ENCODE measurements around the gene RAB30.

Gene RAB30

DNA sequence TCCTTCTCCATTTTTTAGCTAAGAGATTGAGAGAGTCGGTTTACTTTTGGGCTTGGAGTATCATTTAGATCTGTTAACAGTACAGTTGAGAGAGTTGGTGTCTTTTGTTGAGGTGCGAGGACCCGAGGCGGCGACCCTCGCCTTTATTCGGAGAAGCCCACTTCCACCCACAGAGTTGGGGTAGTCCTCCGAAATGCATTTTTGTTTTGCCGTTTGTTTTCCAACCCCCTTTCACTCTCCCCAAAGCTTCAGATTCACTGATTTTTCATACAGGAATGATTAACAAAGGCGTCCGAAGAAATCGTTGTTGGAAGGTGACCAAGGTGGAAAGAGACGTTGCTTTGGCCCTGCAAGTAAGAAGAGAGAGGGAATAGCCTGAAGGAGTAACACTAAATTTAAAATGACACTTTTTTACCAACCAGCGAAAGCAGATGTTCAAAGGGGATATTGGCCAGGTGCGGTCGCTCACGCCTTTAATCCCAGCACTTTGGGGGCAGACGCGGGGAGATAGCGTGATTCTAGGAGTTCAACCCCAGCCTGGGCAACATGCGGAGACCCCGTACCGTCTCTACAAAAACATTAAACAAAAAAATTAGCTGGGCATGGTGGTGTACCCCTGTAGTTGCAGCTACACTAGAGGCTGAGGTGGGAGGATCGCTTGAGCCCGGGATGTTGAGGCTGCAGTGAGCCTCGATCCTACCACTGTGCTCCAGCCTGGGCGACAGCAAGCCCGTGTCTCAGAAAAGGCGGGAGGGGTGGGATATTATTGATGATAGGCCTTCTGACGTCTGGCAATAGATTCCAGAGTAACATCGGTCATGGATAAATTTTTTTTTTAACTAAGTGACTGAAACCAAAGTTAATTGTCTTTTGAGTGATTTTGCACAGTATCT is 899 bp upstream of the RAB30 start:
- DNase-seq = no peak
- Histone ChIP-seq H3K9me3 (ENCODE audit: control insufficient read depth, low read length) (no peaks in the 10 kb centered on the region), H3K27ac (ENCODE audit: insufficient read depth, low read length, poor library complexity, severe bottlenecking) (peak overlapping the region; percentile 96), H3K4me3 (ENCODE audit: insufficient read depth, low read depth, low read length, poor library complexity, severe bottlenecking) (peak overlapping the region; percentile 69), H3K36me3 (ENCODE audit: control insufficient read depth, insufficient read depth, low read length) (no peaks in the 10 kb centered on the region), H3K4me1 (ENCODE audit: control insufficient read depth, insufficient read depth, low read length, poor library complexity, severe bottlenecking) (peaks cover 14% of the 10 kb centered on the region), H3K27me3 (replicated peaks; ENCODE audit: control insufficient read depth, insufficient read depth, low read length, poor library complexity, severe bottlenecking) (no peaks in the 10 kb centered on the region)

DNA sequence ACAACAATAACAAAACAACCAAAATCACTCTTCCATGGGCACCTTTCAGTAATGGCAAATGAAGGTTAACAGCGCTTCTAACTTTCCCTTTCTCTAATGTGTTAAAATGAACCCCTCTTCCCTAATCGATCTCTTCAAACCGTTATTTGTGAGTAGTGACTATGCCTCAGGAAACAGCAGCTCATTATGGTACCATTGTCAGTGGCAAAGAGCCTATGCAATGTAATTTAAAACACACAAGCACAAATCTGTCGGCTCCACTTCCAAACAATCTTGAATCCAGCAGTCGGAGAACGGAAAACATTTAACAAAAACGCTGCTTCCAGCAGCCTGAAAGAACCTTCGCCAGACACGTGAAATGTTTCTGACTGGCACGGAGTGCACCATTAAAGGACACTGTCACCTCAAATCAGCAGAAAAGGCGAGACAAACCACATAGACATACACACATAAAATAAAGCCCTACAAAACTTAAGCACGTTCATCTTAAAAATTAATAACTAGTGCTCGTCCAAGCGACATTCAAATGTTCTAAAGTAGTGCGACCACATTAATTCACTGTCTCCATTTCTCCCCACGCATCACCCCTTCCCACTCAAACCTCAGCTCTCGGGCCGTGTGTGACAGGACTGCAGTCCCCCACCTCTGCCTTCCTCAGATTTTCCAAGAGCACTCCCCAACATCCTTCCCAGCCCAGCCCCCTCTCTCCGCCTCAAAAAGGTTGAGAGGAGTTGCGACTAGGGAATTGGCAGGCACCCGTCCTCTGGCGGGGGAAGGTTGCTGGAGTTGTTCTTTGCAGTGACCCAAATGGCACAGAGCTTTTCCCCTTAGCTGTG is 748 bp downstream of the RAB30 start:
- H3K27ac ChIP-seq (ENCODE audit: insufficient read depth, low read length, poor library complexity, severe bottlenecking) = peak overlapping the region; percentile 96
- peak overlapping the region; percentile 69 for H3K4me3 ChIP-seq (ENCODE audit: insufficient read depth, low read depth, low read length, poor library complexity, severe bottlenecking)
- no peak for DNase-seq
- H3K27me3 ChIP-seq (replicated peaks; ENCODE audit: control insufficient read depth, insufficient read depth, low read length, poor library complexity, severe bottlenecking) = no peaks in the 10 kb centered on the region
- H3K9me3 ChIP-seq (ENCODE audit: control insufficient read depth, low read length) = no peaks in the 10 kb centered on the region
- peaks cover 14% of the 10 kb centered on the region for H3K4me1 ChIP-seq (ENCODE audit: control insufficient read depth, insufficient read depth, low read length, poor library complexity, severe bottlenecking)
- H3K36me3 ChIP-seq (ENCODE audit: control insufficient read depth, insufficient read depth, low read length) = no peaks in the 10 kb centered on the region

DNA sequence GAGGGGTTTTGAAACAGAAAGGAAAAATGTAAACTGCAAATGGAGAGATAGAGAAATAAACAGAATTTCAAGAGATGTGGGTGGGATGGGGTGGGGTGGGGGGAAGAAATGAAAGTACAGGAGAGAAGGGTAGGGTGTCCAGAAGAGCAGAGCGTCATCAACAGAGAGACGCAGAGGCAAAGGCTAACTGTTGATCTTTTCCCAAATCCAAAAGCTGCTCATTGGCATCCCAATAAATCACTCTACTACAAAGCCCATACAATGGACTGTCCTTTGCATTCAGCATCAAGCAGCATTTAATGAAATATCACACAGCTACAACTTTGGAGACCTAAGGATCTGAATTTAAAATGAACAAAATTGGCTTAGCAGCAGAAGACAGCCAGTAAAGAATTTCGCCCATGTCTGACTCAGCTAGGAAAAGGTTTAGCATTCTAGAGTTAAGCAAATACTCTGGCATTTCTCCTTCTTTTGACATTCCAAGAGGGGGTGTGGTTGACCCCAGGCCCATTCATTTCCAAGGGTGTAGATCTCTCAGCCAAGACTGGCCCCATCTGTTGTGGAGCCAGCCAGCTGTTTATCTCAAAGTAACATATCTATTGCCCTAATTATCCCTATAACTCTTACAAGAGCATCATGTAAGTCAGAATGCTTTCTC is 1.5 kb downstream of the RAB30 start:
- Histone ChIP-seq H3K27me3 (replicated peaks; ENCODE audit: control insufficient read depth, insufficient read depth, low read length, poor library complexity, severe bottlenecking) (no peaks in the 10 kb centered on the region), H3K36me3 (ENCODE audit: control insufficient read depth, insufficient read depth, low read length) (no peaks in the 10 kb centered on the region), H3K27ac (ENCODE audit: insufficient read depth, low read length, poor library complexity, severe bottlenecking) (peak overlapping the region; percentile 96), H3K9me3 (ENCODE audit: control insufficient read depth, low read length) (no peaks in the 10 kb centered on the region), H3K4me1 (ENCODE audit: control insufficient read depth, insufficient read depth, low read length, poor library complexity, severe bottlenecking) (peaks cover 14% of the 10 kb centered on the region), H3K4me3 (ENCODE audit: insufficient read depth, low read depth, low read length, poor library complexity, severe bottlenecking) (peak overlapping the region; percentile 69)
- no peak for DNase-seq

DNA sequence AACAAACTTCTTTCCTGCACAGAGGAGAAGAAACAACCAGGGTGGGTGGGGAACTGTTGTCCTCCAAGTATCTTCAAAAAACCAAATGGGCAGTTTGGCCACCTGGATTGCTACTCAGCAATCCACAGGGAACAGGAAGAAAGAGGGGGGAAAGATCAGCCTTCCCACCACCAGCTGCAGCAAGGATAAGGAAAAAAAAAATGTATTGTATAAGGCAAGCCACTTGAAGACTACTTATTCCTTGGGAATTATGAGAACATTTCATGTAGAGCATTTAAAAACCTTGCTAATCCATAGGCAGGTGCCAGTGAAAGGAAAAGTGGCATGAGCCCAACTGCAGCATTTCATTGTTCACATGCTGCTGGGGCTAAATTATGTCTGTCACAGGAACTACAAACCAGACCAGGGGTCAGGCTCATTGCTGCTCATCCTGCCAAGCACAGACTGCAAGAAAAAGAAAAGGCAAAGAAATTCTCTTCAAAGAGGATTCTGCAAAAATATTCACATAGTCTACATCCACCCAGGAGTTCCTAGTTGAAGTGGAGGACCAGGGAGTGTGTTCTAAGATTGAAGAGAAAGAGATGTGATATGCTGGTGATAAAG is 2.2 kb downstream of the RAB30 start:
- Histone ChIP-seq H3K4me1 (ENCODE audit: control insufficient read depth, insufficient read depth, low read length, poor library complexity, severe bottlenecking) (peaks cover 13% of the 10 kb centered on the region), H3K36me3 (ENCODE audit: control insufficient read depth, insufficient read depth, low read length) (no peaks in the 10 kb centered on the region), H3K27ac (ENCODE audit: insufficient read depth, low read length, poor library complexity, severe bottlenecking) (no peak overlapping the region), H3K9me3 (ENCODE audit: control insufficient read depth, low read length) (no peaks in the 10 kb centered on the region), H3K4me3 (ENCODE audit: insufficient read depth, low read depth, low read length, poor library complexity, severe bottlenecking) (no peak overlapping the region), H3K27me3 (replicated peaks; ENCODE audit: control insufficient read depth, insufficient read depth, low read length, poor library complexity, severe bottlenecking) (no peaks in the 10 kb centered on the region)
- no peak for DNase-seq

DNA sequence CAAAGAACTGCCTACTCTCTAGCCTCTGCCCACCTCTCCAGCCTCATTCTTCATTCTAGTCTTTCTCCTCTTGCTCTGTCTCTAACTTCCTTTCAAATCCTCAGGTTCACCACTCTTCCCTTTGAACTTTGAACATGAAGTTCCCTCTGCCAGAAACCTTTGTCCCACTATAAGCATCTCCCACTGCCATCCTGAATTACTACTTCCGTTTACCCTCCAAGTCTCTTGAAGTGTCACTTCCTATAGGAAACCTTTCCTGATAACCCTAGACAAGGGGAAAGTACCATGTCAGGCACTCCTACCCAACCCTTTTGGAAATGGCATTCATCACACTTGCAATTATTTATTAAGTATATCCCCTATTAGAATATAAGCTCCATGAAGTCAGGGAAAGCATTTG is 3.1 kb downstream of the RAB30 start:
- H3K4me3 ChIP-seq (ENCODE audit: insufficient read depth, low read depth, low read length, poor library complexity, severe bottlenecking) = no peak overlapping the region
- H3K4me1 ChIP-seq (ENCODE audit: control insufficient read depth, insufficient read depth, low read length, poor library complexity, severe bottlenecking) = peaks cover 10% of the 10 kb centered on the region
- DNase-seq = no peak
- no peaks in the 10 kb centered on the region for H3K36me3 ChIP-seq (ENCODE audit: control insufficient read depth, insufficient read depth, low read length)
- no peaks in the 10 kb centered on the region for H3K27me3 ChIP-seq (replicated peaks; ENCODE audit: control insufficient read depth, insufficient read depth, low read length, poor library complexity, severe bottlenecking)
- H3K9me3 ChIP-seq (ENCODE audit: control insufficient read depth, low read length) = no peaks in the 10 kb centered on the region
- H3K27ac ChIP-seq (ENCODE audit: insufficient read depth, low read length, poor library complexity, severe bottlenecking) = no peak overlapping the region

DNA sequence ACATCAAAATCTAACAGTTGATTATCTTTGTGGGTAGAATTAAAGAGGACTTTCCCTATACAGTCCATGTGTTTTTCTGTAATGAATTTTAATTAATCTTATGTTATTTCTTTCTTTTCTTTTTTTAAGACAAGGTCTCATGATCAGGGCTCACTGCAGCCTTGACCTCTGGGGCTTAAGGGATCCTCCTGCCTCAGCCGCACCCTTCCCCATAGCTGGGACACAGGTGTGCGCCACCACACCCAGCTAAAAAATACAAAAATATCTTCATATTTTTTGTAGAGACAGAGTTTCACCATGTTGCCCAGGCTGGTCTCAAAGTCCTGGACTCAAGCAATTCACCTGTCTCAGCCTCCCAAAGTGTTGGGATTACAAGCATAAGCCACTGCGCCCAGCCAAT is 7.7 kb downstream of the RAB30 start:
- no peak overlapping the region for H3K27ac ChIP-seq (ENCODE audit: insufficient read depth, low read length, poor library complexity, severe bottlenecking)
- no peak overlapping the region for H3K4me3 ChIP-seq (ENCODE audit: insufficient read depth, low read depth, low read length, poor library complexity, severe bottlenecking)
- H3K9me3 ChIP-seq (ENCODE audit: control insufficient read depth, low read length) = no peaks in the 10 kb centered on the region
- no peaks in the 10 kb centered on the region for H3K4me1 ChIP-seq (ENCODE audit: control insufficient read depth, insufficient read depth, low read length, poor library complexity, severe bottlenecking)
- no peaks in the 10 kb centered on the region for H3K27me3 ChIP-seq (replicated peaks; ENCODE audit: control insufficient read depth, insufficient read depth, low read length, poor library complexity, severe bottlenecking)
- DNase-seq = no peak
- no peaks in the 10 kb centered on the region for H3K36me3 ChIP-seq (ENCODE audit: control insufficient read depth, insufficient read depth, low read length)

DNA sequence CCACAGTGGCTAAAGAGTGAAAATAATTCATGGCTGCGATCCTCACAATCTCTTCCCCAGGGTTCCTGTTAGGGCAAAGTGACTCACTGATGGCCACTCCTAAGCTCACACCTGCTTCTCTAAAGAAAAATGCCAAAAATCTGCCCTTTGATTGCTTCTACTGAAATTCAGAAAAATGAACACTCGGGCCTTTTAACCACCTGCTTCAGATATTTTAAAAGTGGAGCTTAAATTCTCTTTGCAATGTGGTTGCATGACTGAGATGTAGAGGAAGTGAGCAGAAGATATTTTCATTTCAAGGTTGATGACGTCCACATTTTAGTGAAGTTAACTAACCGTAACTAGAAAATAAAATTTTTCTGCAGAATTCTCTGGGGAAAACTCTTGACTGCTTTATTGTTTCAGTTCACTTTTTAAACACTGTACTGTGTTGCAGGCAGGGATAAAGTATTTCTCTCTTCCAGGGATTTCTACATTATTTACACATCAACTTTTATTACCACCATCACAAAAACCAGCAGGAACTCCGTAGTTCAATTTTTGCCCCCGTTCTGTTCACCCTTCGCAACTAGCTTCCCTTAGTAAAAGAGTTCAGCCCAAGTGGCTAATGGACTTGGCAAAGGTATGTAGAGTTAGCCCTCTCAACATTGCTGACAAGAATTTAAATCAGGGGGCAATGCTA is 8.5 kb downstream of the RAB30 start:
- no peak for DNase-seq
- Histone ChIP-seq H3K9me3 (ENCODE audit: control insufficient read depth, low read length) (no peaks in the 10 kb centered on the region), H3K27ac (ENCODE audit: insufficient read depth, low read length, poor library complexity, severe bottlenecking) (no peak overlapping the region), H3K36me3 (ENCODE audit: control insufficient read depth, insufficient read depth, low read length) (no peaks in the 10 kb centered on the region), H3K27me3 (replicated peaks; ENCODE audit: control insufficient read depth, insufficient read depth, low read length, poor library complexity, severe bottlenecking) (no peaks in the 10 kb centered on the region), H3K4me1 (ENCODE audit: control insufficient read depth, insufficient read depth, low read length, poor library complexity, severe bottlenecking) (no peaks in the 10 kb centered on the region), H3K4me3 (ENCODE audit: insufficient read depth, low read depth, low read length, poor library complexity, severe bottlenecking) (peak overlapping the region; percentile 33)

DNA sequence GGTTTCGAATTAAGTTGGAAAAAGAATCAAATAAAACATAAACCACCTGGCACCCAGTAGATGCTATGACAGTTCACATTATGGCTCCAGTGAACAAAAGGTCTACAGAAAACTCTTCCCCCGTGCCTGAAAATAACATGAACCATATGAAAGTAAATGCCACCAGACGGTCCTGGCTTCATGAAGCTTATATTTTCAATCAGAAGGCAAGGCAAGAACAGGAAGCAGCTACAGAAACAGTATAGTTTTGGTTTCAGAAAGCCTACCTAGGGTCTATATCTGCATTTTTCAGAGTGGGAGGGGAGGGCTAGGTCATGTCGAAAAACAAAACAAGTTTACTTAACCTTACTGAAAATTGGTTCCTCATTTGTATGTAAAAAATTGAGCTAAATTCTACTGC is 9.8 kb downstream of the RAB30 start:
- Histone ChIP-seq H3K27ac (ENCODE audit: insufficient read depth, low read length, poor library complexity, severe bottlenecking) (no peak overlapping the region), H3K9me3 (ENCODE audit: control insufficient read depth, low read length) (no peaks in the 10 kb centered on the region), H3K4me1 (ENCODE audit: control insufficient read depth, insufficient read depth, low read length, poor library complexity, severe bottlenecking) (no peaks in the 10 kb centered on the region), H3K36me3 (ENCODE audit: control insufficient read depth, insufficient read depth, low read length) (no peaks in the 10 kb centered on the region), H3K27me3 (replicated peaks; ENCODE audit: control insufficient read depth, insufficient read depth, low read length, poor library complexity, severe bottlenecking) (no peaks in the 10 kb centered on the region), H3K4me3 (ENCODE audit: insufficient read depth, low read depth, low read length, poor library complexity, severe bottlenecking) (no peak overlapping the region)
- no peak for DNase-seq

DNA sequence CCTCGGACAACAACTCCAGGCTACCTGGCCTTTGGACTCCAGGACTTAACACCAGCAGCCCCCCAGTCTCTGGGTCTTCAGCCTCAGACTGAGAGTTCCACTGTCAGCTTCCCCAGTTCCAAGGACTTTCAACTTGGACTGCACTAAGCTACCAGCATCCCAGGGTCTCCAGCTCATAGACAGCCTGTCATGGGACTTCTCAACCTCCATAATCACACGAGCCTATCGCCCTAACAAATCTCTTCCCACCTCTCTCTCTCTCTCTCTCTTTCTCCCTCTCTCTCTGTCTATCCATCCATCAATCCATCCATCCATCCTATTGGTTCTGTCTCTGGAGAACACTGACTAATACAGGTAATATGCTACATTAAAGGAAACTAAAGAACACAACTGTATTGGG is 10.7 kb downstream of the RAB30 start:
- Histone ChIP-seq H3K27me3 (replicated peaks; ENCODE audit: control insufficient read depth, insufficient read depth, low read length, poor library complexity, severe bottlenecking) (no peaks in the 10 kb centered on the region), H3K4me1 (ENCODE audit: control insufficient read depth, insufficient read depth, low read length, poor library complexity, severe bottlenecking) (no peaks in the 10 kb centered on the region), H3K4me3 (ENCODE audit: insufficient read depth, low read depth, low read length, poor library complexity, severe bottlenecking) (no peak overlapping the region), H3K9me3 (ENCODE audit: control insufficient read depth, low read length) (no peaks in the 10 kb centered on the region), H3K27ac (ENCODE audit: insufficient read depth, low read length, poor library complexity, severe bottlenecking) (no peak overlapping the region), H3K36me3 (ENCODE audit: control insufficient read depth, insufficient read depth, low read length) (no peaks in the 10 kb centered on the region)
- DNase-seq = no peak

Measured in effector memory CD4-positive, alpha-beta T cell (primary cell).